ENCODE data around the gene OGFOD2. TPM values are rescaled to one million over a fixed set of nuclear protein-coding genes. Genes with fewer than 3 reads are reported as not detected.

Gene OGFOD2
- total and polyA plus RNA-seq, 11 donors, result 4.4 to 19.7 (median 12.7) TPM

DNA sequence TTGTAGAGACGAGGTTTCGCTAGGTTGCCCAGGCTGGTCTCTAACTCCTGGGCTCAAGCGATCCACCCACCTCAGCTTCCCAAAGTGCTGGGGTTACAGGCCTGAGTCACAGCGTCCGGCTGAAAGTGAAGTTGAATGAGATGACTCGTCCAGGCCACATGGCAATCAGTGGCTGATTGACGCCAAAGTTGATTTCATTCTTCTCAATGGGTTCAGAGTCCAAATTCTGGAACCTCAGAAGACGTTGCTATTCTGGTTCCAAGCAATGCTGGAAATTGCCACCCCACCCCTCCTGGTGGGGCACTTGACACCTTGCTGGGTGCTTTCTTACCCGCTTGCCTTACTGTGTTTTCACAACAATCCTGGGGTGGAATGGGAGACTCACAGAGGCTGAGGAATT lies 23.6 kb upstream of the OGFOD2 start:
- intact Hi-C loops (cut with DNase I), result loop anchor here in 7 of 10 donors (1.0 to 5.0 kb wide), 6 partner anchors 90 to 314 kb away; no protein-coding TSS in a partner anchor
- Histone ChIP-seq H3K4me3 (no peak overlapping the region), H3K4me1 (peaks cover 0 to 21% (median 15%) of the 10 kb centered on the region in 12 donors), H3K27ac (no peak overlapping the region), H3K9me3 (no peaks in the 10 kb centered on the region), H3K36me3 (peaks cover 0 to 14% (median 0%) of the 10 kb centered on the region in 9 donors), H3K27me3 (no peaks in the 10 kb centered on the region)
- 89 to 93% (median 89%) methylated on average over 9 of the region's 9 CpGs for WGBS, 4 donors
- DNase-seq (peak in 1 of 5 donors; percentile 16), ATAC-seq (no peak)
- TF ChIP-seq POLR2A (IDR thresholded peaks at IDR 0.05), result no peak
- TF ChIP-seq, protein P1, sequence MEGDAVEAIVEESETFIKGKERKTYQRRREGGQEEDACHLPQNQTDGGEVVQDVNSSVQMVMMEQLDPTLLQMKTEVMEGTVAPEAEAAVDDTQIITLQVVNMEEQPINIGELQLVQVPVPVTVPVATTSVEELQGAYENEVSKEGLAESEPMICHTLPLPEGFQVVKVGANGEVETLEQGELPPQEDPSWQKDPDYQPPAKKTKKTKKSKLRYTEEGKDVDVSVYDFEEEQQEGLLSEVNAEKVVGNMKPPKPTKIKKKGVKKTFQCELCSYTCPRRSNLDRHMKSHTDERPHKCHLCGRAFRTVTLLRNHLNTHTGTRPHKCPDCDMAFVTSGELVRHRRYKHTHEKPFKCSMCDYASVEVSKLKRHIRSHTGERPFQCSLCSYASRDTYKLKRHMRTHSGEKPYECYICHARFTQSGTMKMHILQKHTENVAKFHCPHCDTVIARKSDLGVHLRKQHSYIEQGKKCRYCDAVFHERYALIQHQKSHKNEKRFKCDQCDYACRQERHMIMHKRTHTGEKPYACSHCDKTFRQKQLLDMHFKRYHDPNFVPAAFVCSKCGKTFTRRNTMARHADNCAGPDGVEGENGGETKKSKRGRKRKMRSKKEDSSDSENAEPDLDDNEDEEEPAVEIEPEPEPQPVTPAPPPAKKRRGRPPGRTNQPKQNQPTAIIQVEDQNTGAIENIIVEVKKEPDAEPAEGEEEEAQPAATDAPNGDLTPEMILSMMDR (IDR thresholded peaks at IDR 0.05), result no peak

DNA sequence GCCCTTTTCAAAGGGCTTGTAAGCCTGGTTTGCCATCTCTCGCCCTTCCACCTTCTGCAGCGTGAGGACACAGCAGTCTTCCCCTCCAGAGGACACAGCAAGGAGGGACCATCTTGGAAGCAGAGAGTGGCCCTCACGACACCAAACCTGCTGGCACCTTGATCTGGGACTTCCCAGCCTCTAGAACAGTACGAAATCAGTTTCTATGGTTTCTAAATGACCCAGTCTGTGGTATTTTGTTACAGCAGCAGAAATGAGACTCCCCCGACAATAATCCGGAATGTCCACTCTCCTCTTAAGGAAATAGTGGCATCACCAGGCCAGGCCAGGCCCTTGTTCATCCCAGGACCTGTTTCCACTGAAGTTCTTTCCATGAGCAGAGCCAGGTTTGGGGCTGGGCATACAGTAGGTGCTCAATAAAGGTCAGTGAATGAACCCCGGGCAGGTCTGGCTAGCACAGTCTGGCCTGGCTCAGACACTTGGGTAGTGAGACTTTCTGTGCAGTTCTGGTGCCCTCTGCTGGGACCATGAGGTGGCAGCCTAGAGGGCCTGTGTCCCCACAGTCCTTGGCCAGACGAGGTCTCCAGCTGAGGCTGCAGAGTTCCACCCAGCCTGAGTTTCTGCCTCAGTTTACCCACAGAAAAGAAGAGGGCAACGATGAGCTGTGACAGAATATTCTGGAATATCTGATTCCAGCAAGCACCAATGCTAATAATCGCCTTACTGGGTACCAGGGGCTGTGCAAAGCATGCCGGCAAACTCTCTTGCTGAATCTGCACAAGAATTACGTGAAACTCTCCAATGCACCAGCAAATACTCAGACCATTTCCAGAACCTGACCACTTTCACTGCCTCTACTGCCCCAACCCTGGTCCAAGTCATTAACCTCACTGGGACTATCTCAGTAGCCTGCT lies 22.8 kb upstream of the OGFOD2 start:
- H3K4me3 ChIP-seq, result no peak overlapping the region
- peaks cover 0 to 14% (median 0%) of the 10 kb centered on the region in 9 donors for H3K36me3 ChIP-seq
- no peak overlapping the region for H3K27ac ChIP-seq
- intact Hi-C loops (cut with DNase I), result loop anchor here (1.0 to 5.0 kb wide), 8 partner anchors 91 to 315 kb away; no protein-coding TSS in a partner anchor
- ATAC-seq (peak; percentile 90 to 95 (median 94)), DNase-seq (peak; percentile 77 to 85 (median 81))
- no peaks in the 10 kb centered on the region for H3K9me3 ChIP-seq
- TF ChIP-seq POLR2A (IDR thresholded peaks at IDR 0.05), result no peak
- TF ChIP-seq, protein P1 (IDR thresholded peaks at IDR 0.05), result peak; percentile 75 to 94 (median 88)
- no peaks in the 10 kb centered on the region for H3K27me3 ChIP-seq
- H3K4me1 ChIP-seq, result peaks cover 0 to 13% (median 7%) of the 10 kb centered on the region in 12 donors
- WGBS, 4 donors, result 68 to 71% (median 69%) methylated on average over 12 of the region's 12 CpGs

DNA sequence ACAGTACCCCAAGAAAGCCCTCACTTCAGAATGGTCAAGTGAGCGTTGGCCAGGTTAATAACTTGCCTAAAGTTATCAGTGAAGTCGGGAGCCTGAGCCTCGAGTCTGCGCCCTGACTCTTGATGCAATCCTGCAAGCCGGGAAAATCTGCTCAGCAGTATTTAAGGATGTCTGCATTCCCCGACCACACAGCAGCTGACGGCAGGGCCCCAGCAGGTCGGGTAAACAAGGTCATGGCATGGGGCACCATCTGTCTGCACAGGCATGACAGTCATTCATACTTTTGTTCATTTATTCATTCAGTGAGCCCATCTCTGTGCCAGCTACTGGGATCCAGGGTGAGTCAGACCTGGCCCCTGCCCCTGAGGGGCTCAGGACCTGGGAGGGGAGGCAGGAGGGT lies 19.9 kb upstream of the OGFOD2 start:
- Histone ChIP-seq H3K36me3 (peaks cover 0 to 27% (median 10%) of the 10 kb centered on the region in 9 donors), H3K4me1 (peaks cover 0 to 17% (median 0%) of the 10 kb centered on the region in 12 donors), H3K27me3 (no peaks in the 10 kb centered on the region), H3K9me3 (no peaks in the 10 kb centered on the region), H3K27ac (no peak overlapping the region), H3K4me3 (no peak overlapping the region)
- WGBS, 4 donors, result 63 to 75% (median 73%) methylated on average over 4 to 8 of the region's 8 CpGs
- ATAC-seq (no peak), DNase-seq (peak in 1 of 5 donors; percentile 8)
- no peak for TF ChIP-seq POLR2A (IDR thresholded peaks at IDR 0.05)
- intact Hi-C loops (cut with DNase I), result no loop called here

DNA sequence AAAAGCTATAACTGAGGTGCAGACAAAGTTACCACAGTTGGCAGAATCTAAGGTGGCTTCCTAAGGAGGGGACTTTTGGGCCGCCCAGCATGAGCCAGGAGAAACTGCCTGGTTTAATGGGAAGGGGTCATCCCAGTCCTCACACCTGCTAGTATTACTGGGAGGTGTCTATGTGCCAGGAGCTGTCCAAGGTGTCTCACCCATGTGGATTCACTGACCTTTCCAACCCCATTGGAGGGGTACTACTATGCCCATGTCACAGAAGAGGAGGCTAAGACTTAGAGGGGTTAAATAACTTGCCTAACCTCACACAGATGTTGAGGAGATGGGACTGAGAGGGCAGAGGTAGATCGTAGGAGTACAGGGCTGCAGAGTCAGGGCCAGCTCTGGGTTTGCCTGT lies 19.0 kb upstream of the OGFOD2 start:
- intact Hi-C loops (cut with DNase I), result no loop called here
- peaks cover 0 to 31% (median 10%) of the 10 kb centered on the region in 9 donors for H3K36me3 ChIP-seq
- ATAC-seq, result no peak
- WGBS, 4 donors, result 77 to 83% (median 79%) methylated on average over 2 of the region's 2 CpGs
- H3K9me3 ChIP-seq, result no peaks in the 10 kb centered on the region
- TF ChIP-seq POLR2A (IDR thresholded peaks at IDR 0.05), result no peak
- TF ChIP-seq, protein P1 (IDR thresholded peaks at IDR 0.05), result no peak
- H3K27me3 ChIP-seq, result no peaks in the 10 kb centered on the region
- no peak for DNase-seq
- peaks cover 0 to 17% (median 0%) of the 10 kb centered on the region in 12 donors for H3K4me1 ChIP-seq
- H3K27ac ChIP-seq, result no peak overlapping the region
- no peak overlapping the region for H3K4me3 ChIP-seq

Measured in heart left ventricle (tissue), 16 donors.